ENCODE results near the gene RAX2. TPM values are rescaled to one million over a fixed set of nuclear protein-coding genes. Genes with fewer than 3 reads are reported as not detected.

RAX2 gene
- total RNA-seq, 6 experiments from 2014 or later = not detected

DNA sequence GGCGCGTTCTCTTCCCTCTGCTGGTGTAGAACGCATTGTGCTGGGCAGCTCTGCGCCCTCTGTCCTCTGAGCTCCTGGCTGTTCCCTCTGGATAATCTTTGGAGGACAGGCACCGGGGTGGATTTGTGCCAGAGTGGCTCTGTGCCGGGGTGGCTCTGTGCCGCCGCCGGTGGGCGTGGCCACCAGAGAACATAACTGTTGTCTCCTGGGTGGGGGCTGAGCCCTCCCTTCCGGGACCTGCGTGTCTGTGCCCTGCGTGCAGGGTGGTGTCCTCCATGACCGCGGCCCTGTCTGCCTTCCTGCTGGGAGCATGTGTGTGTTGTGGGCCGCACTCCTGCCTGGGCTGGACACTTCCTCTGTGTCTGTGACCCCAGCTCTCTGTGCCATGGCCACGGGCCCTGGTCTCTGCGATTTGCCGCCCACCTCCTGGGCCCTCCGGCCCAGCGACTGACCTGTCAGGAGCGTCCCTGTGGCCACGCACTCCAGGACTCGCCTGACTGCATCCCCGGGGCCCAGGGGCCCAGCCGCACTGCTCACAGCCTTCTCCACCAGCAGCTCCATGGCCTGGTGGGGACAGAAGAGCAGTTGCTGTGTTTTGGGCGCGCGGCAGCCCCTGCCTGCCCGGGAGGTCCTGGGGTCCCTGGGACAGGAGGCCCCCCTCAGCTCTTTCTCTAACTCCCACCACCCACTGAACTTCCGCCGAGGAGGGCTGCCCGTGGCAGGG, 36.6 kb upstream of the RAX2 start:
- intact Hi-C loops (cut with DNase I) = no loop called here
- Histone ChIP-seq H3K27me3 (no peaks in the 10 kb centered on the region), H3K4me1 (no peaks in the 10 kb centered on the region), H3K9me3 (no peaks in the 10 kb centered on the region), H3K4me3 (no peak overlapping the region), H3K27ac (no peak overlapping the region), H3K36me3 (no peaks in the 10 kb centered on the region)
- WGBS (ENCODE audit: insufficient coverage, low coverage, low lambda C conversion rate, missing lambda C conversion rate) = 67% methylated on average over 3 of the region's 33 CpGs
- TF ChIP-seq, protein P1, sequence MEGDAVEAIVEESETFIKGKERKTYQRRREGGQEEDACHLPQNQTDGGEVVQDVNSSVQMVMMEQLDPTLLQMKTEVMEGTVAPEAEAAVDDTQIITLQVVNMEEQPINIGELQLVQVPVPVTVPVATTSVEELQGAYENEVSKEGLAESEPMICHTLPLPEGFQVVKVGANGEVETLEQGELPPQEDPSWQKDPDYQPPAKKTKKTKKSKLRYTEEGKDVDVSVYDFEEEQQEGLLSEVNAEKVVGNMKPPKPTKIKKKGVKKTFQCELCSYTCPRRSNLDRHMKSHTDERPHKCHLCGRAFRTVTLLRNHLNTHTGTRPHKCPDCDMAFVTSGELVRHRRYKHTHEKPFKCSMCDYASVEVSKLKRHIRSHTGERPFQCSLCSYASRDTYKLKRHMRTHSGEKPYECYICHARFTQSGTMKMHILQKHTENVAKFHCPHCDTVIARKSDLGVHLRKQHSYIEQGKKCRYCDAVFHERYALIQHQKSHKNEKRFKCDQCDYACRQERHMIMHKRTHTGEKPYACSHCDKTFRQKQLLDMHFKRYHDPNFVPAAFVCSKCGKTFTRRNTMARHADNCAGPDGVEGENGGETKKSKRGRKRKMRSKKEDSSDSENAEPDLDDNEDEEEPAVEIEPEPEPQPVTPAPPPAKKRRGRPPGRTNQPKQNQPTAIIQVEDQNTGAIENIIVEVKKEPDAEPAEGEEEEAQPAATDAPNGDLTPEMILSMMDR (IDR thresholded peaks at IDR 0.05) = no peak
- no peak for TF ChIP-seq POLR2A (IDR thresholded peaks at IDR 0.05)
- ATAC-seq (peak; percentile 8 to 80 (median 36)), DNase-seq (peak in 1 of 3 donors; percentile 70)

DNA sequence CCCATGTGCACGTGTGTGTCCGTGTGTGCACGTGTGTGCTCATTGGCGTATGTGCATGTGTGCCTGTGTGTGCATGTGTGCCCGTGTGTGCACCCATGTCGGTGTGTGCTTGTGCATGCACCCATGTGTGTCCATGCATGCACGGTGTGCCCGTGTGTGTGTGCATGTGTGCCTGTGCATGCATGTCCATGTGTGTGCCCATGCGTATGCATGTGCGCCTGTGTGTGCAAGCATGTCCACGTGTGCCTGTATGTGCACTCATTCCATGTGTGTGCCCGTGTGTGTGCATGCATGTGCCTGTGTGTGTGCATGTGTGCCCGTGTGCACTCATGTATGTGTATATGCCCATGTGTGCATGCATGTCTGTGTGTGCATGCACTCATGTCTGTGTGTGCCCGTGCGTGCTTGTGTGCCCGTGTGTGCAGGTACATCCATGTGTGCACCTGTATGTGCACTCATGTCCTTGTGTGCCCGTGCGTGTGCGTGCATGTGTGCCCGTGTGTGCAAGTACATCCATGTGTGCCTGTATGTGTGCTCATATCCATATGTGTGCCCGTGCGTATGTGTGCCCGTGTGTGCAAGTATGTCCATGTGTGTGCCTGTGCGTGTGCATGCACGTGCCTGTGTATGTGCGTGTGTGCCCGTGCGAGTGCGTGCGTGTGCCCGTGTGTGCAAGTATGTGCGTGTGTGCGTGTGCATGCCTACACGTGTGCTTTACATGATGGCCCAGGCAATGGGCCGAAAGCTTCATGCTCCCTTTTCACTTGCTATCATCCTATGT, 35.7 kb upstream of the RAX2 start:
- H3K36me3 ChIP-seq = no peaks in the 10 kb centered on the region
- DNase-seq (no peak), ATAC-seq (no peak)
- WGBS (ENCODE audit: insufficient coverage, low coverage, low lambda C conversion rate, missing lambda C conversion rate) = 90% methylated on average over 2 of the region's 35 CpGs
- no peaks in the 10 kb centered on the region for H3K4me1 ChIP-seq
- no peak overlapping the region for H3K27ac ChIP-seq
- TF ChIP-seq, protein P1 (IDR thresholded peaks at IDR 0.05) = no peak
- no peak for TF ChIP-seq POLR2A (IDR thresholded peaks at IDR 0.05)
- no peak overlapping the region for H3K4me3 ChIP-seq
- intact Hi-C loops (cut with DNase I) = no loop called here
- H3K9me3 ChIP-seq = no peaks in the 10 kb centered on the region
- no peaks in the 10 kb centered on the region for H3K27me3 ChIP-seq

DNA sequence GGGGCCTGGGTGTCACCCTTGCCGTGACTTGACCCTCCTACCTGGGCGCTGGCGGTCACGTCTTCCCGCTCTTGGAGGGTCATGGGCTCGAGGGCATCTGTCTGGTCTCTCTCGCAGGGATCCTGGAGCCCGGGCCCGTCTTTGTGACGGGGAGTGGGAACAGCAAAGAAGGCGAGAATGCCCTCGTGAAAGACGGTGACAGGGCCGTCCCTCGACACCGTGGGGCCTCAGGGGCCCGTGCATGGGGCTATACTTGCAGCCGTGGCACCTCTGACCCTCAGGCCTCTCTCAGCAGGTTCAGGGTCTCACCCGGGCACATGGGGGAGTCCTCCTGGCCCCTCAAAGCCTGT, 35.1 kb upstream of the RAX2 start:
- TF ChIP-seq, protein P1 (IDR thresholded peaks at IDR 0.05) = no peak
- TF ChIP-seq POLR2A (IDR thresholded peaks at IDR 0.05) = no peak
- intact Hi-C loops (cut with DNase I) = no loop called here
- no peaks in the 10 kb centered on the region for H3K27me3 ChIP-seq
- ATAC-seq (no peak), DNase-seq (no peak)
- H3K4me3 ChIP-seq = no peak overlapping the region
- H3K4me1 ChIP-seq = no peaks in the 10 kb centered on the region
- H3K36me3 ChIP-seq = no peaks in the 10 kb centered on the region
- no peak overlapping the region for H3K27ac ChIP-seq
- 100% methylated on average over 1 of the region's 19 CpGs for WGBS (ENCODE audit: insufficient coverage, low coverage, low lambda C conversion rate, missing lambda C conversion rate)
- no peaks in the 10 kb centered on the region for H3K9me3 ChIP-seq

DNA sequence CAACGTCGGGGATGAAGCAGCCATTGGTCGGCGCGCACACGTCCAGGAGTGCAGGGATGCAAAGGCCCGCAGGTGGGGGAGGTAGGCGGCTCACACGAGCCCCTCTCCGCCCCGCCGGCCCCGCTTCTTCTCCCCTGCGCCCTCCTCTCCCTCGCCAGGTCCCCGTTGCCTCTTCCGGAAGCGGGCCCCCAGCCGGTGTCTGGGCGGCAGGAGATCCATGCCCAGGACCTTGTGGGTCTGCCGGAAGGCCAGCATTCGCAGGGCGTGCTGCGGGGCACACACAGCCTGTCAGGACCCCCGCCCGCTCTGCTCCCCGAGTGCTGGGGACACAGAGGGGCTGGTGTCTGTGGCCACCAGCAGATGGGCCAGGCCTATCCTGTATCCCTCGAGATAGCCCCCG, 33.8 kb upstream of the RAX2 start:
- DNase-seq = no peak
- 74% methylated on average over 6 of the region's 29 CpGs for WGBS (ENCODE audit: insufficient coverage, low coverage, low lambda C conversion rate, missing lambda C conversion rate)
- Histone ChIP-seq H3K27ac (no peak overlapping the region), H3K27me3 (peaks cover 0 to 6% of the 10 kb centered on the region in 2 donors), H3K9me3 (no peaks in the 10 kb centered on the region), H3K4me3 (no peak overlapping the region), H3K36me3 (no peaks in the 10 kb centered on the region), H3K4me1 (no peaks in the 10 kb centered on the region)
- TF ChIP-seq, protein P1 (IDR thresholded peaks at IDR 0.05) = no peak
- no peak for TF ChIP-seq POLR2A (IDR thresholded peaks at IDR 0.05)
- no peak for ATAC-seq
- intact Hi-C loops (cut with DNase I) = no loop called here
